Body of pancreas (tissue), 4 donors: Measurements from ENCODE around the gene LIG3.

ENCODE experiments used
- POLR2A ChIP-seq, 3 donors: fragments of 450-650 bp; IDR thresholded peaks; one replicate each; pipeline ENCODE4 v1.6.1; 2016; ENCODE audit warnings: antibody characterized with exemption in 3 of 3, mild to moderate bottlenecking in 2 of 3
- TF ChIP-seq, protein P1 (sequence below), 7 experiments: fragments of 450-650 bp in 4 of 7; fragments of 200-600 bp in 3 of 7; sonication (generic) in 3 of 7; IDR thresholded peaks; one replicate each; pipeline ENCODE4 v1.5.1; 2016 to 2019; ENCODE audit warnings: antibody characterized with exemption in 7 of 7

DNA sequence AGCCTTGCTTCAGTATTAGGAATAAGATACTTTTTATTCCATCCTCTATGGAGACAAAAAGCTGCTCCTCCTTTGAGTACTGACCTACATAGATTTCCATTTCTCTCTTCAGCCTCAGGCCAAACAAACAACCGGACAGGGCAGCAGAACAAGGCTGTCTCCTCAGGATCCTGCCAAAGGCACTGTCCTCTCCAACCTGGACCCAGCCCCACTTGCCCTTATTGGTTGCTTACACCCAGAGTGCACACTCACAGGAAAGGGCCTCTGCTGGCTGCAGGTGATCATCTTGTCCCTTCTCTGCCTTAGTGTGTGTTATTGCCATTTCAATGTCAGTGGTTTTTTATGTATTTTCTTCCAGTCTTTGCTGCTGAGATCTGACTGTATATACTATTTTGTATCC, 26.6 kb downstream of the LIG3 start:
- TF ChIP-seq, protein P1, sequence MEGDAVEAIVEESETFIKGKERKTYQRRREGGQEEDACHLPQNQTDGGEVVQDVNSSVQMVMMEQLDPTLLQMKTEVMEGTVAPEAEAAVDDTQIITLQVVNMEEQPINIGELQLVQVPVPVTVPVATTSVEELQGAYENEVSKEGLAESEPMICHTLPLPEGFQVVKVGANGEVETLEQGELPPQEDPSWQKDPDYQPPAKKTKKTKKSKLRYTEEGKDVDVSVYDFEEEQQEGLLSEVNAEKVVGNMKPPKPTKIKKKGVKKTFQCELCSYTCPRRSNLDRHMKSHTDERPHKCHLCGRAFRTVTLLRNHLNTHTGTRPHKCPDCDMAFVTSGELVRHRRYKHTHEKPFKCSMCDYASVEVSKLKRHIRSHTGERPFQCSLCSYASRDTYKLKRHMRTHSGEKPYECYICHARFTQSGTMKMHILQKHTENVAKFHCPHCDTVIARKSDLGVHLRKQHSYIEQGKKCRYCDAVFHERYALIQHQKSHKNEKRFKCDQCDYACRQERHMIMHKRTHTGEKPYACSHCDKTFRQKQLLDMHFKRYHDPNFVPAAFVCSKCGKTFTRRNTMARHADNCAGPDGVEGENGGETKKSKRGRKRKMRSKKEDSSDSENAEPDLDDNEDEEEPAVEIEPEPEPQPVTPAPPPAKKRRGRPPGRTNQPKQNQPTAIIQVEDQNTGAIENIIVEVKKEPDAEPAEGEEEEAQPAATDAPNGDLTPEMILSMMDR (IDR thresholded peaks at IDR 0.05), result no peak
- no peak for TF ChIP-seq POLR2A (IDR thresholded peaks at IDR 0.05)
